Stomach (tissue), 4 donors: Measurements from ENCODE around the gene GCNT2.

Source experiments
- POLR2AphosphoS5 ChIP-seq, 3 donors: sonication (generic); formaldehyde crosslinking; IDR thresholded peaks; one replicate each; pipeline ENCODE4 v1.6.1; 2016; ENCODE audit warnings: antibody characterized with exemption in 3 of 3
- TF ChIP-seq, protein P1 (sequence below), 7 experiments: fragments of 450-650 bp in 4 of 7; fragments of 200-600 bp in 3 of 7; sonication (generic) in 3 of 7; IDR thresholded peaks; one replicate each; pipeline ENCODE4 v1.5.1; 2016 to 2019; ENCODE audit warnings: antibody characterized with exemption in 7 of 7, control low read depth in 2 of 7, mild to moderate bottlenecking in 1 of 7

- TF ChIP-seq POLR2AphosphoS5 (IDR thresholded peaks at IDR 0.05), result no peak
- TF ChIP-seq, protein P1, sequence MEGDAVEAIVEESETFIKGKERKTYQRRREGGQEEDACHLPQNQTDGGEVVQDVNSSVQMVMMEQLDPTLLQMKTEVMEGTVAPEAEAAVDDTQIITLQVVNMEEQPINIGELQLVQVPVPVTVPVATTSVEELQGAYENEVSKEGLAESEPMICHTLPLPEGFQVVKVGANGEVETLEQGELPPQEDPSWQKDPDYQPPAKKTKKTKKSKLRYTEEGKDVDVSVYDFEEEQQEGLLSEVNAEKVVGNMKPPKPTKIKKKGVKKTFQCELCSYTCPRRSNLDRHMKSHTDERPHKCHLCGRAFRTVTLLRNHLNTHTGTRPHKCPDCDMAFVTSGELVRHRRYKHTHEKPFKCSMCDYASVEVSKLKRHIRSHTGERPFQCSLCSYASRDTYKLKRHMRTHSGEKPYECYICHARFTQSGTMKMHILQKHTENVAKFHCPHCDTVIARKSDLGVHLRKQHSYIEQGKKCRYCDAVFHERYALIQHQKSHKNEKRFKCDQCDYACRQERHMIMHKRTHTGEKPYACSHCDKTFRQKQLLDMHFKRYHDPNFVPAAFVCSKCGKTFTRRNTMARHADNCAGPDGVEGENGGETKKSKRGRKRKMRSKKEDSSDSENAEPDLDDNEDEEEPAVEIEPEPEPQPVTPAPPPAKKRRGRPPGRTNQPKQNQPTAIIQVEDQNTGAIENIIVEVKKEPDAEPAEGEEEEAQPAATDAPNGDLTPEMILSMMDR (IDR thresholded peaks at IDR 0.05), result no peak
These were observed 138.0 kb downstream of the GCNT2 start for GRCh38 chr6:10658910-10659698.
